H9 (cell line): ENCODE measurements around the gene HSH2D. TPM values are rescaled to one million over a fixed set of nuclear protein-coding genes. Genes with fewer than 3 reads are reported as not detected.

Experiments
- DNase-seq: peaks from one replicate; pipeline ENCODE4 v3.0.0-alpha.2; 2017
- H2AFZ ChIP-seq: one replicate; pipeline ENCODE4 v1.6.1; 2013; ENCODE audit warnings: mild to moderate bottlenecking, low read length, control low read depth, moderate library complexity
- H2AK5ac ChIP-seq: 2 replicates; pipeline ENCODE4 v1.6.1; 2013; ENCODE audit warnings: low read length, control low read depth, mixed read lengths; ENCODE audit not compliant: insufficient read length
- H2BK120ac ChIP-seq: one replicate; pipeline ENCODE4 v1.6.1; 2013; ENCODE audit warnings: low read depth, mild to moderate bottlenecking, low read length, control low read depth, inconsistent platforms; ENCODE audit not compliant: poor library complexity, severe bottlenecking
- H2BK12ac ChIP-seq: 2 replicates; pipeline ENCODE4 v1.6.1; 2013; ENCODE audit warnings: low read length, control low read depth, mixed read lengths, low read depth; ENCODE audit not compliant: insufficient read length
- H2BK15ac ChIP-seq: 2 replicates; pipeline ENCODE4 v1.6.1; 2013; ENCODE audit warnings: low read depth, low read length, control low read depth
- H2BK20ac ChIP-seq: one replicate; pipeline ENCODE4 v1.6.1; 2013; ENCODE audit warnings: low read depth, mild to moderate bottlenecking, low read length, control low read depth, inconsistent platforms; ENCODE audit not compliant: poor library complexity, severe bottlenecking
- H2BK5ac ChIP-seq: 2 replicates; pipeline ENCODE4 v1.6.1; 2013; ENCODE audit warnings: low read length, control low read depth, mixed read lengths; ENCODE audit not compliant: insufficient read length
- H3K14ac ChIP-seq: 2 replicates; pipeline ENCODE4 v1.6.1; 2013; ENCODE audit warnings: low read length, control low read depth; ENCODE audit not compliant: insufficient read depth
- H3K18ac ChIP-seq: 2 replicates; pipeline ENCODE4 v1.6.1; 2013; ENCODE audit warnings: low read depth, mild to moderate bottlenecking, mixed read lengths, low read length, control low read depth; ENCODE audit not compliant: insufficient read length
- H3K23ac ChIP-seq: 2 replicates; pipeline ENCODE4 v1.6.1; 2013; ENCODE audit warnings: low read length, control low read depth, mixed read lengths, low read depth; ENCODE audit not compliant: insufficient read length
- H3K23me2 ChIP-seq: 2 replicates; pipeline ENCODE4 v1.6.1; 2013; ENCODE audit warnings: low read depth, mild to moderate bottlenecking, mixed read lengths, low read length, control low read depth; ENCODE audit not compliant: insufficient read length, poor library complexity, severe bottlenecking
- H3K27ac ChIP-seq: 2 replicates; pipeline ENCODE4 v1.5.1; 2013; ENCODE audit warnings: low read length, control low read depth, mixed read lengths, low read depth; ENCODE audit not compliant: insufficient read length
- H3K27me3 ChIP-seq: 2 replicates; pipeline ENCODE4 v1.6.1; 2013; ENCODE audit warnings: low read length, control low read depth, inconsistent platforms; ENCODE audit not compliant: insufficient read depth
- H3K4ac ChIP-seq: 2 replicates; pipeline ENCODE4 v1.6.1; 2013; ENCODE audit warnings: low read depth, mild to moderate bottlenecking, control low read depth, inconsistent platforms, low read length, moderate library complexity
- H3K4me1 ChIP-seq: 2 replicates; pipeline ENCODE4 v1.6.1; 2013; ENCODE audit warnings: low read length, control low read depth, inconsistent platforms; ENCODE audit not compliant: insufficient read depth
- H3K4me2 ChIP-seq: 2 replicates; pipeline ENCODE4 v1.6.1; 2013; ENCODE audit warnings: low read length, control low read depth, mixed read lengths; ENCODE audit not compliant: insufficient read length, insufficient read depth
- H3K56ac ChIP-seq: 2 replicates; pipeline ENCODE4 v1.6.1; 2013; ENCODE audit warnings: low read depth, mild to moderate bottlenecking, mixed read lengths, low read length, control low read depth; ENCODE audit not compliant: insufficient read length
- H3K79me1 ChIP-seq: 2 replicates; pipeline ENCODE4 v1.6.1; 2013; ENCODE audit warnings: low read depth, mild to moderate bottlenecking, moderate library complexity, low read length, control low read depth, inconsistent platforms; ENCODE audit not compliant: insufficient read depth, poor library complexity, severe bottlenecking
- H3K79me2 ChIP-seq: 2 replicates; pipeline ENCODE4 v1.6.1; 2013; ENCODE audit warnings: low read length, control low read depth, inconsistent platforms; ENCODE audit not compliant: insufficient read depth
- H3K9ac ChIP-seq: 2 replicates; pipeline ENCODE4 v1.6.1; 2013; ENCODE audit warnings: low read length, control low read depth, mixed read lengths; ENCODE audit not compliant: insufficient read length; ENCODE audit errors: extremely low read depth
- H3K9me3 ChIP-seq: one replicate; pipeline ENCODE4 v1.6.1; 2013; ENCODE audit warnings: low read depth, low read length, inconsistent platforms; ENCODE audit not compliant: control insufficient read depth
- H3T11ph ChIP-seq: one replicate; pipeline ENCODE4 v1.6.1; 2013; ENCODE audit warnings: mild to moderate bottlenecking, low read length, control low read depth, inconsistent platforms
- H4K20me1 ChIP-seq: one replicate; pipeline ENCODE4 v1.6.1; 2013; ENCODE audit not compliant: control insufficient read depth, insufficient read length, insufficient read depth
- H4K5ac ChIP-seq: 2 replicates; pipeline ENCODE4 v1.6.1; 2013; ENCODE audit warnings: low read depth, mild to moderate bottlenecking, mixed read lengths, low read length, control low read depth; ENCODE audit not compliant: insufficient read length
- H4K8ac ChIP-seq: replicated peaks from 2 replicates; pipeline ENCODE4 v1.6.1; 2013; ENCODE audit warnings: low read length, control low read depth, mixed read lengths, low read depth; ENCODE audit not compliant: insufficient read length
- H4K91ac ChIP-seq: 2 replicates; pipeline ENCODE4 v1.6.1; 2013; ENCODE audit warnings: low read depth, mild to moderate bottlenecking, moderate library complexity, mixed read lengths, low read length, control low read depth; ENCODE audit not compliant: insufficient read length
- H3K27ac Mint-ChIP-seq, 3 experiments: 2 replicates in 2 of 3; 3 replicates in 1 of 3; pipeline ENCODE4 v1.8.0; 2020 to 2021; ENCODE audit warnings: mixed read lengths in 3 of 3, mild to moderate bottlenecking in 1 of 3, moderate library complexity in 1 of 3
- H3K27me3 Mint-ChIP-seq: 2 replicates; pipeline ENCODE4 v1.8.0; 2021; ENCODE audit warnings: low read depth, mild to moderate bottlenecking, moderate library complexity, mixed read lengths
- H3K36me3 Mint-ChIP-seq, 3 experiments: 2 replicates in 2 of 3; 3 replicates in 1 of 3; pipeline ENCODE4 v1.8.0; 2020 to 2021; ENCODE audit warnings: low read depth in 3 of 3, mixed read lengths in 3 of 3; ENCODE audit not compliant: insufficient read depth in 1 of 3
- H3K4me1 Mint-ChIP-seq, 2 experiments: 2 replicates each; pipeline ENCODE4 v1.8.0; 2020; ENCODE audit warnings: mixed read lengths in 2 of 2
- H3K4me3 Mint-ChIP-seq, 2 experiments: 2 replicates in 1 of 2; 3 replicates in 1 of 2; pipeline ENCODE4 v1.8.0; 2020 to 2021; ENCODE audit warnings: mild to moderate bottlenecking in 2 of 2, mixed read lengths in 2 of 2, moderate library complexity in 1 of 2
- H3K9me3 Mint-ChIP-seq, 2 experiments: 2 replicates in 1 of 2; 3 replicates in 1 of 2; pipeline ENCODE4 v1.8.0; 2020; ENCODE audit warnings: mild to moderate bottlenecking in 2 of 2, mixed read lengths in 2 of 2, moderate library complexity in 1 of 2
- CTCF ChIP-seq: fragments of 200-600 bp; sonication (generic); conservative IDR thresholded peaks from 3 replicates; pipeline ENCODE4 v1.8.0; 2021; ENCODE audit warnings: antibody characterized with exemption, mild to moderate bottlenecking
- WGBS: extraction: QIAGEN DNeasy Blood & Tissue Kit; methylation state at CpG from one replicate; pipeline ENCODE4 v1.1.7; 2013; ENCODE audit warnings: missing lambda C conversion rate, low lambda C conversion rate, mixed read lengths; ENCODE audit not compliant: insufficient read length; ENCODE audit errors: extremely low coverage; 5-methylcytosine and 5-hydroxymethylcytosine counted together
- total RNA-seq: library from RNA; stranded (reverse); gene quantifications from 2 replicates; pipeline ENCODE4 v1.2.1, GENCODE V29; 2021

HSH2D gene
- total RNA-seq, 1 experiment from 2014 or later: 2.3 TPM

GRCh38 chr19:16180611-16181010, 37.1 kb downstream of the HSH2D start:
- no peaks in the 10 kb centered on the region for H3K9me3 ChIP-seq
- Mint-ChIP-seq H3K36me3 (peaks cover 4 to 5% (median 4%) of the 10 kb centered on the region in 3 experiments; a peak in 5 of 7 replicates), H3K4me3 (no peak overlapping the region), H3K27me3 (peaks cover 12% of the 10 kb centered on the region), H3K4me1 (0 out of 4 replicates have a peak, but pooled peaks cover 0 to 2% of the 10 kb centered on the region in 2 experiments), H3K27ac (no peak overlapping the region), H3K9me3 (peaks cover 0 to 8% of the 10 kb centered on the region in 2 experiments; a peak in 3 of 5 replicates)
- WGBS: no CpG with 5 or more reads among the region's 4 CpGs
- no peak overlapping the region for H4K5ac ChIP-seq
- H3K18ac ChIP-seq: no peak overlapping the region
- H2BK20ac ChIP-seq: no peak overlapping the region
- no peak overlapping the region for H2BK120ac ChIP-seq
- H2AK5ac ChIP-seq: no peak overlapping the region
- H3K79me1 ChIP-seq: no peaks in the 10 kb centered on the region
- TF ChIP-seq CTCF: no peak
- no peak overlapping the region for H2AFZ ChIP-seq
- H3K56ac ChIP-seq: no peak overlapping the region
- H3K27me3 ChIP-seq: no peaks in the 10 kb centered on the region
- H3T11ph ChIP-seq: no peak overlapping the region
- no peak overlapping the region for H3K4ac ChIP-seq
- H2BK12ac ChIP-seq: no peak overlapping the region
- no peak overlapping the region for H4K8ac ChIP-seq
- H3K4me2 ChIP-seq: no peak overlapping the region
- H2BK5ac ChIP-seq: no peak overlapping the region
- H3K4me1 ChIP-seq: no peaks in the 10 kb centered on the region
- no peaks in the 10 kb centered on the region for H4K20me1 ChIP-seq
- H3K23ac ChIP-seq: no peak overlapping the region
- no peak overlapping the region for H3K14ac ChIP-seq
- no peak overlapping the region for H3K27ac ChIP-seq
- DNase-seq: no peak
- no peak overlapping the region for H4K91ac ChIP-seq
- no peaks in the 10 kb centered on the region for H3K79me2 ChIP-seq
- no peaks in the 10 kb centered on the region for H3K23me2 ChIP-seq
- H2BK15ac ChIP-seq: no peak overlapping the region
- no peak overlapping the region for H3K9ac ChIP-seq
